Thyroid gland (tissue), 4 donors: ENCODE measurements around the gene DPP6.

Experiments used
- CTCF ChIP-seq, 6 experiments: fragments of 200-600 bp in 3 of 6; fragments of 450-650 bp in 3 of 6; sonication (generic) in 3 of 6; IDR thresholded peaks; one replicate each; pipeline ENCODE4 v1.5.1; 2016 to 2019; ENCODE audit warnings: antibody characterized with exemption in 6 of 6, mild to moderate bottlenecking in 2 of 6, inconsistent platforms in 1 of 6, moderate library complexity in 1 of 6
- POLR2A ChIP-seq, 2 donors: fragments of 450-650 bp; IDR thresholded peaks; one replicate each; pipeline ENCODE4 v1.6.1; 2017; ENCODE audit warnings: antibody characterized with exemption in 2 of 2, mild to moderate bottlenecking in 2 of 2, moderate library complexity in 1 of 2

GRCh38 chr7:154909241-154910105, 857.3 kb downstream of the DPP6 start:
- TF ChIP-seq POLR2A (IDR thresholded peaks at IDR 0.05) (no peak), CTCF (IDR thresholded peaks at IDR 0.05) (no peak)
